Measurements from ENCODE around the gene ECI2.
"Not testable (repeated sequence)": the region's sequence is repeated elsewhere in the genome, so short reads cannot be mapped to it uniquely, and the experiment has no call there.

The ECI2 gene

GRCh38 chr6:4113649-4114048 is 21.7 kb downstream of the ECI2 start:
- H3K36me3 Mint-ChIP-seq (ENCODE audit: low read depth): peaks cover 38% of the 10 kb centered on the region

DNA sequence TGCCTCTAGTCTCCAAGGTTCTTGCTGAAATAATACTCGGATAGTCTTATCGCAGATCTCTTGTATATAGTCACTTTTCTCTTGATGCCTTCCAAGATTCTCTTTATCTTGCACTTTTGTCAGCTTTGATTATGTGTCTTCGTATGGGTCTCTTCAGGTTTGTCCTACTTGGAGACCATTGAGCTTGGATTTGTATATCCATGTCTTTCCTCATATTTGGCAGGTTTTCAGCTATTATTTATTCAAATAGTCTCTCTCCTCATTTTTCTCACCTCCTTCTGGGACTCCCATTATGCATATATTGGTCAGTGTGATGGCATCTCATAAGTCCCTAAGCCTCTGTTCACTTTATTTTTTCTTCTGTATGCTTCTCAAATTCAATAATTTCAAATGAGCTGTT is 23.0 kb downstream of the ECI2 start:
- no peak for TF ChIP-seq CTCF (IDR thresholded peaks at IDR 0.05)
- H3K27ac Mint-ChIP-seq: no peak overlapping the region
- DNase-seq: no peak
- peaks cover 17% of the 10 kb centered on the region for H3K4me1 Mint-ChIP-seq
- no peaks in the 10 kb centered on the region for H3K27me3 Mint-ChIP-seq (ENCODE audit: low read depth, poor library complexity)
- H3K36me3 Mint-ChIP-seq (ENCODE audit: low read depth): peaks cover 33% of the 10 kb centered on the region
- no peak overlapping the region for H3K4me3 Mint-ChIP-seq
- H3K9me3 Mint-ChIP-seq: peaks cover 20% of the 10 kb centered on the region

More at GRCh38 chr6:4113649-4114048, 21.7 kb downstream of the ECI2 start:
- no peak for DNase-seq
- Mint-ChIP-seq H3K4me1 (peaks cover 14% of the 10 kb centered on the region), H3K27me3 (ENCODE audit: low read depth, poor library complexity) (no peaks in the 10 kb centered on the region), H3K4me3 (no peak overlapping the region), H3K27ac (no peak overlapping the region), H3K9me3 (peaks cover 20% of the 10 kb centered on the region)
- TF ChIP-seq CTCF (IDR thresholded peaks at IDR 0.05): no peak

DNA sequence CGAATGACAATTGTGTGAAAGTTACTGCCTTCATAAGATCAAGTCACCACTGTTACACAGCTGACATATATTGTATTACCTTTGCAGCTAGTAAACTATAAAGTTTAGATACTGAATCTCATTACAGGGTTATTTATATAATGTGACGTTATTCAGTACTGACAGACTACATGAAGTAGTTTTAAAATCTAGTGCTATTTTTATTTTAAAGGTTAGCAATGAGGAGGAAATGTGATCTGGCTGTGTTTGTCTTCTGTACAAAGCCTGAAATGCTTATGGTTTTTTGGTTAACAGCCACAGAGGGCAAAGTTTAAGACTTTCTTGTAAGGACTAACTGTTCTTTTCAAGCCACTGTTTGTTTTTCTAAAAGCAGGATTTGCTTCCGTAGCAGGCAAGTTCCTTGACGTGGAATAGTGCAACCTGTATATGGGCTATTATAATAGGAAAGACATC is 26.0 kb downstream of the ECI2 start:
- not testable (repeated sequence) for H3K4me3 Mint-ChIP-seq; H3K27me3 Mint-ChIP-seq (ENCODE audit: low read depth, poor library complexity); DNase-seq; H3K36me3 Mint-ChIP-seq (ENCODE audit: low read depth); H3K27ac Mint-ChIP-seq
- peaks cover 17% of the 10 kb centered on the region for H3K4me1 Mint-ChIP-seq
- H3K9me3 Mint-ChIP-seq: peaks cover 20% of the 10 kb centered on the region

- peaks cover 3% of the 10 kb centered on the region for H3K36me3 Mint-ChIP-seq (ENCODE audit: low read depth)
- peaks cover 16% of the 10 kb centered on the region for H3K9me3 Mint-ChIP-seq
Observed at GRCh38 chr6:4108561-4109093, 26.7 kb downstream of the ECI2 start.

GRCh38 chr6:4107873-4108272 is 27.5 kb downstream of the ECI2 start:
- H3K4me1 Mint-ChIP-seq: peaks cover 17% of the 10 kb centered on the region
- TF ChIP-seq CTCF (IDR thresholded peaks at IDR 0.05): no peak
- DNase-seq: no peak
- no peak overlapping the region for H3K4me3 Mint-ChIP-seq
- no peaks in the 10 kb centered on the region for H3K27me3 Mint-ChIP-seq (ENCODE audit: low read depth, poor library complexity)
- no peaks in the 10 kb centered on the region for H3K36me3 Mint-ChIP-seq (ENCODE audit: low read depth)
- peaks cover 9% of the 10 kb centered on the region for H3K9me3 Mint-ChIP-seq
- H3K27ac Mint-ChIP-seq: no peak overlapping the region

More at GRCh38 chr6:4108561-4109093, 26.7 kb downstream of the ECI2 start:
- H3K4me1 Mint-ChIP-seq: peaks cover 17% of the 10 kb centered on the region
- no peak for TF ChIP-seq CTCF (IDR thresholded peaks at IDR 0.05)
- no peak for DNase-seq
- no peak overlapping the region for H3K4me3 Mint-ChIP-seq
- no peaks in the 10 kb centered on the region for H3K27me3 Mint-ChIP-seq (ENCODE audit: low read depth, poor library complexity)
- H3K27ac Mint-ChIP-seq: no peak overlapping the region

- Mint-ChIP-seq H3K9me3 (no peaks in the 10 kb centered on the region), H3K27ac (no peak overlapping the region), H3K36me3 (ENCODE audit: low read depth) (no peaks in the 10 kb centered on the region), H3K4me3 (no peak overlapping the region), H3K4me1 (peaks cover 17% of the 10 kb centered on the region), H3K27me3 (ENCODE audit: low read depth, poor library complexity) (no peaks in the 10 kb centered on the region)
- no peak for DNase-seq
- TF ChIP-seq CTCF (IDR thresholded peaks at IDR 0.05): no peak
Observed at GRCh38 chr6:4105980-4106536, 29.3 kb downstream of the ECI2 start.
